Measurements from ENCODE around the gene TEX261. TPM values are rescaled to one million over a fixed set of nuclear protein-coding genes. Genes with fewer than 3 reads are reported as not detected.
"Not testable (repeated sequence)": the region's sequence is repeated elsewhere in the genome, so short reads cannot be mapped to it uniquely, and the experiment has no call there.

The TEX261 gene
- total RNA-seq, 1 experiment from 2014 or later = 55.3 TPM

GRCh38 chr2:71003396-71003795 lies 8.7 kb upstream of the TEX261 start:
- DNase-seq (ENCODE audit: low read depth, low spot score) = no peak
- in situ Hi-C loops (cut with HindIII; ENCODE audit: low pct_unique_long_range_greater_than_20kb, low sequenced_read_pairs) = no loop called here

- DNase-seq (ENCODE audit: low read depth, low spot score) = peak; percentile 21
- in situ Hi-C loops (cut with HindIII; ENCODE audit: low pct_unique_long_range_greater_than_20kb, low sequenced_read_pairs) = no loop called here
These were observed 7.4 kb upstream of the TEX261 start for GRCh38 chr2:71001981-71002570.

GRCh38 chr2:71001592-71001927 lies 6.9 kb upstream of the TEX261 start:
- in situ Hi-C loops (cut with HindIII; ENCODE audit: low pct_unique_long_range_greater_than_20kb, low sequenced_read_pairs) = no loop called here

GRCh38 chr2:71000780-71001591 lies 6.3 kb upstream of the TEX261 start:
- in situ Hi-C loops (cut with HindIII; ENCODE audit: low pct_unique_long_range_greater_than_20kb, low sequenced_read_pairs) = no loop called here
- peak; percentile 78 for DNase-seq (ENCODE audit: low read depth, low spot score)

More at GRCh38 chr2:71001592-71001927, 6.9 kb upstream of the TEX261 start:
- DNase-seq (ENCODE audit: low read depth, low spot score) = no peak

- in situ Hi-C loops (cut with HindIII; ENCODE audit: low pct_unique_long_range_greater_than_20kb, low sequenced_read_pairs); DNase-seq (ENCODE audit: low read depth, low spot score): not testable (repeated sequence)
These were observed 5.3 kb upstream of the TEX261 start for GRCh38 chr2:70999931-71000330.

- in situ Hi-C loops (cut with HindIII; ENCODE audit: low pct_unique_long_range_greater_than_20kb, low sequenced_read_pairs) = no loop called here
- no peak for DNase-seq (ENCODE audit: low read depth, low spot score)
These were observed 4.7 kb upstream of the TEX261 start for GRCh38 chr2:70999362-70999761.

GRCh38 chr2:70998885-70999284 lies 4.2 kb upstream of the TEX261 start:
- DNase-seq (ENCODE audit: low read depth, low spot score) = not testable (repeated sequence)

GRCh38 chr2:70995426-70995729 lies 705 bp upstream of the TEX261 start:
- in situ Hi-C loops (cut with HindIII; ENCODE audit: low pct_unique_long_range_greater_than_20kb, low sequenced_read_pairs) = no loop called here
- DNase-seq (ENCODE audit: low read depth, low spot score) = peak; percentile 60

More at GRCh38 chr2:70998885-70999284, 4.2 kb upstream of the TEX261 start:
- in situ Hi-C loops (cut with HindIII; ENCODE audit: low pct_unique_long_range_greater_than_20kb, low sequenced_read_pairs) = not testable (repeated sequence)

GRCh38 chr2:70994009-70994698 lies 519 bp downstream of the TEX261 start:
- DNase-seq (ENCODE audit: low read depth, low spot score) = no peak
- in situ Hi-C loops (cut with HindIII; ENCODE audit: low pct_unique_long_range_greater_than_20kb, low sequenced_read_pairs) = no loop called here

GRCh38 chr2:70992945-70993853 lies 1.5 kb downstream of the TEX261 start:
- DNase-seq (ENCODE audit: low read depth, low spot score) = no peak
- in situ Hi-C loops (cut with HindIII; ENCODE audit: low pct_unique_long_range_greater_than_20kb, low sequenced_read_pairs) = no loop called here

- no peak for DNase-seq (ENCODE audit: low read depth, low spot score)
- in situ Hi-C loops (cut with HindIII; ENCODE audit: low pct_unique_long_range_greater_than_20kb, low sequenced_read_pairs) = no loop called here
These were observed 2.9 kb downstream of the TEX261 start for GRCh38 chr2:70991742-70992141.

- in situ Hi-C loops (cut with HindIII; ENCODE audit: low pct_unique_long_range_greater_than_20kb, low sequenced_read_pairs) = no loop called here
- no peak for DNase-seq (ENCODE audit: low read depth, low spot score)
These were observed 3.5 kb downstream of the TEX261 start for GRCh38 chr2:70991142-70991541.

- in situ Hi-C loops (cut with HindIII; ENCODE audit: low pct_unique_long_range_greater_than_20kb, low sequenced_read_pairs) = no loop called here
- no peak for DNase-seq (ENCODE audit: low read depth, low spot score)
These were observed 4.5 kb downstream of the TEX261 start for GRCh38 chr2:70990216-70990615.

GRCh38 chr2:70988726-70989648 lies 5.7 kb downstream of the TEX261 start:
- DNase-seq (ENCODE audit: low read depth, low spot score) = no peak
- in situ Hi-C loops (cut with HindIII; ENCODE audit: low pct_unique_long_range_greater_than_20kb, low sequenced_read_pairs) = no loop called here

GRCh38 chr2:70988151-70988550 lies 6.5 kb downstream of the TEX261 start:
- in situ Hi-C loops (cut with HindIII; ENCODE audit: low pct_unique_long_range_greater_than_20kb, low sequenced_read_pairs) = no loop called here

GRCh38 chr2:70987386-70987785 lies 7.3 kb downstream of the TEX261 start:
- in situ Hi-C loops (cut with HindIII; ENCODE audit: low pct_unique_long_range_greater_than_20kb, low sequenced_read_pairs) = no loop called here
- DNase-seq (ENCODE audit: low read depth, low spot score) = no peak

More at GRCh38 chr2:70988151-70988550, 6.5 kb downstream of the TEX261 start:
- DNase-seq (ENCODE audit: low read depth, low spot score) = no peak

All from SK-MEL-5 (cell line).